Skin epidermis (tissue), 12 donors: ENCODE measurements around the gene EHBP1.

Source experiments
- H3K27ac ChIP-seq, 21 experiments: fragments of 200-600 bp; sonication (generic) in 11 of 21; one replicate each; pipeline ENCODE4 v1.5.0; 2020; ENCODE audit warnings: mild to moderate bottlenecking in 3 of 21, inconsistent platforms in 2 of 21, moderate library complexity in 2 of 21
- H3K4me3 ChIP-seq, 7 experiments: fragments of 200-600 bp; sonication (generic) in 2 of 7; one replicate each; pipeline ENCODE4 v1.5.0; 2020; ENCODE audit warnings: inconsistent platforms in 2 of 7, mild to moderate bottlenecking in 2 of 7, moderate library complexity in 1 of 7

EHBP1 gene

GRCh38 chr2:62705007-62705829, at the start of gene EHBP1:
Gene EHBP1 (plus strand): TSS chr2:62705713. CDS start chr2:62707192, 1,479 bp downstream.
- Histone ChIP-seq H3K27ac (peak within 1 kb of the TSS; percentile 74 to 97 (median 89)), H3K4me3 (peak within 1 kb of the TSS; percentile 63 to 96 (median 93))

GRCh38 chr2:62657783-62658182, 47.7 kb upstream of the EHBP1 start:
- Histone ChIP-seq H3K4me3 (no peak overlapping the region), H3K27ac (peak overlapping the region in 1 of 21 experiments; percentile 14)

GRCh38 chr2:62658891-62659290, 46.6 kb upstream of the EHBP1 start:
- Histone ChIP-seq H3K4me3 (no peak overlapping the region), H3K27ac (no peak overlapping the region)

- Histone ChIP-seq H3K4me3 (no peak overlapping the region), H3K27ac (peak overlapping the region in 10 of 21 experiments; percentile 3 to 73 (median 32))
These were observed 45.4 kb upstream of the EHBP1 start for GRCh38 chr2:62660087-62660486.

- Histone ChIP-seq H3K4me3 (no peak overlapping the region), H3K27ac (peak overlapping the region in 12 of 21 experiments; percentile 6 to 73 (median 36))
These were observed 44.8 kb upstream of the EHBP1 start for GRCh38 chr2:62660582-62661262.

GRCh38 chr2:62661263-62661635, 44.3 kb upstream of the EHBP1 start:
- H3K27ac ChIP-seq: peak overlapping the region in 7 of 21 experiments; percentile 6 to 58 (median 42)
- no peak overlapping the region for H3K4me3 ChIP-seq

GRCh38 chr2:62662131-62662530, 43.4 kb upstream of the EHBP1 start:
- Histone ChIP-seq H3K4me3 (no peak overlapping the region), H3K27ac (peak overlapping the region in 3 of 21 experiments; percentile 9 to 67 (median 41))

- H3K27ac ChIP-seq: peak overlapping the region in 2 of 21 experiments; percentile 41 to 67
- no peak overlapping the region for H3K4me3 ChIP-seq
These were observed 43.0 kb upstream of the EHBP1 start for GRCh38 chr2:62662554-62662953.

GRCh38 chr2:62663411-62663810, 42.1 kb upstream of the EHBP1 start:
- peak overlapping the region in 5 of 21 experiments; percentile 17 to 74 (median 29) for H3K27ac ChIP-seq
- H3K4me3 ChIP-seq: no peak overlapping the region

GRCh38 chr2:62663920-62664795, 41.4 kb upstream of the EHBP1 start:
- Histone ChIP-seq H3K27ac (peak overlapping the region in 16 of 21 experiments; percentile 7 to 74 (median 30)), H3K4me3 (no peak overlapping the region)

GRCh38 chr2:62665446-62665845, 40.1 kb upstream of the EHBP1 start:
- peak overlapping the region in 4 of 21 experiments; percentile 17 to 56 (median 28) for H3K27ac ChIP-seq

GRCh38 chr2:62669180-62669579, 36.3 kb upstream of the EHBP1 start:
- Histone ChIP-seq H3K27ac (no peak overlapping the region), H3K4me3 (no peak overlapping the region)

More at GRCh38 chr2:62665446-62665845, 40.1 kb upstream of the EHBP1 start:
- H3K4me3 ChIP-seq: no peak overlapping the region

GRCh38 chr2:62672601-62673000, 32.9 kb upstream of the EHBP1 start:
- Histone ChIP-seq H3K4me3 (no peak overlapping the region), H3K27ac (peak overlapping the region in 1 of 21 experiments; percentile 8)

GRCh38 chr2:62675062-62675461, 30.5 kb upstream of the EHBP1 start:
- Histone ChIP-seq H3K4me3 (no peak overlapping the region), H3K27ac (no peak overlapping the region)

GRCh38 chr2:62685256-62685655, 20.3 kb upstream of the EHBP1 start:
- Histone ChIP-seq H3K4me3 (no peak overlapping the region), H3K27ac (no peak overlapping the region)

- H3K4me3 ChIP-seq: no peak overlapping the region
- H3K27ac ChIP-seq: no peak overlapping the region
These were observed 19.4 kb upstream of the EHBP1 start for GRCh38 chr2:62686012-62686685.

- no peak overlapping the region for H3K4me3 ChIP-seq
- H3K27ac ChIP-seq: no peak overlapping the region
These were observed 17.9 kb upstream of the EHBP1 start for GRCh38 chr2:62687636-62688035.

GRCh38 chr2:62688771-62689170, 16.7 kb upstream of the EHBP1 start:
- Histone ChIP-seq H3K4me3 (no peak overlapping the region), H3K27ac (no peak overlapping the region)

- H3K27ac ChIP-seq: no peak overlapping the region
- no peak overlapping the region for H3K4me3 ChIP-seq
These were observed 14.3 kb upstream of the EHBP1 start for GRCh38 chr2:62691186-62691585.
